ENCODE measurements around the gene RNF128.

DNA sequence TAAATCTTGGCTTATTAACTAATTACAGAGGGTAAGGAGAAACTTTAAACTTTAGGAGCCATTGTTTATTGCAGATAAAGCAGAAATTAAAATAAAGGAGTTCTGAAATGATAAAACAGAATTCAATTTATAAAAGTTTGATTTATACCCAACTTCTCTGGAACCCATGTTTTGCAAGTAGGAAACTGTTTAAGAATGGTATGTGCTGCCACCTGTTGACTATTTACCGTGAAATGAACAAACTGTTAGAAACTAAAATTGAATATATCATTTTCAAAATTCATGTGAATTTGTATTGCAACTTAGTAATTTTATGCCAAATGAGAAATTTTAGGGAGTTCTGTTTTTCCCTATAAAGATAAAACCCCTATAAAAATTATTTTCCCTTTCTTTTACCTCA lies 65.0 kb downstream of the RNF128 start:
- TF ChIP-seq FOXM1 (IDR thresholded peaks at IDR 0.05; ENCODE audit: borderline replicate concordance): no peak
- no peak for TF ChIP-seq SUZ12 (IDR thresholded peaks at IDR 0.05)
- TF ChIP-seq NFRKB (IDR thresholded peaks at IDR 0.05): no peak
- no peak for TF ChIP-seq ARNT (IDR thresholded peaks at IDR 0.05)
- TF ChIP-seq, protein P1, sequence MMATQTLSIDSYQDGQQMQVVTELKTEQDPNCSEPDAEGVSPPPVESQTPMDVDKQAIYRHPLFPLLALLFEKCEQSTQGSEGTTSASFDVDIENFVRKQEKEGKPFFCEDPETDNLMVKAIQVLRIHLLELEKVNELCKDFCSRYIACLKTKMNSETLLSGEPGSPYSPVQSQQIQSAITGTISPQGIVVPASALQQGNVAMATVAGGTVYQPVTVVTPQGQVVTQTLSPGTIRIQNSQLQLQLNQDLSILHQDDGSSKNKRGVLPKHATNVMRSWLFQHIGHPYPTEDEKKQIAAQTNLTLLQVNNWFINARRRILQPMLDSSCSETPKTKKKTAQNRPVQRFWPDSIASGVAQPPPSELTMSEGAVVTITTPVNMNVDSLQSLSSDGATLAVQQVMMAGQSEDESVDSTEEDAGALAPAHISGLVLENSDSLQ (IDR thresholded peaks at IDR 0.05): no peak
- TF ChIP-seq FOXK2 (IDR thresholded peaks at IDR 0.05): no peak
- no peak for TF ChIP-seq SP1 (IDR thresholded peaks at IDR 0.05)
- no peak for TF ChIP-seq FOXA1 (IDR thresholded peaks at IDR 0.05)
- no peak for TF ChIP-seq HDGF (IDR thresholded peaks at IDR 0.05; ENCODE audit: borderline replicate concordance)
- no peak for TF ChIP-seq ELF4 (IDR thresholded peaks at IDR 0.05)
- TF ChIP-seq CTBP1 (IDR thresholded peaks at IDR 0.05; ENCODE audit: borderline replicate concordance): no peak
